ENCODE measurements around the gene SFXN3.

SFXN3 gene

GRCh38 chr10:101036726-101037125 lies 5.7 kb downstream of the SFXN3 start:
- DNase-seq (ENCODE audit: low read depth), result no peak

- DNase-seq (ENCODE audit: low read depth), result no peak
Observed at GRCh38 chr10:101038484-101038883, 7.5 kb downstream of the SFXN3 start.

GRCh38 chr10:101040061-101040460 lies 9.0 kb downstream of the SFXN3 start:
- DNase-seq (ENCODE audit: low read depth), result no peak

GRCh38 chr10:101040851-101041250 lies 9.8 kb downstream of the SFXN3 start:
- DNase-seq (ENCODE audit: low read depth), result no peak

GRCh38 chr10:101041252-101041761 lies 10.3 kb downstream of the SFXN3 start:
- DNase-seq (ENCODE audit: low read depth), result peak; percentile 86

GRCh38 chr10:101042118-101042517 lies 11.1 kb downstream of the SFXN3 start:
- no peak for DNase-seq (ENCODE audit: low read depth)

- DNase-seq (ENCODE audit: low read depth), result peak; percentile 97
Observed at GRCh38 chr10:101042667-101043362, 11.8 kb downstream of the SFXN3 start.

GRCh38 chr10:101043363-101043707 lies 12.3 kb downstream of the SFXN3 start:
- DNase-seq (ENCODE audit: low read depth), result no peak

- DNase-seq (ENCODE audit: low read depth), result no peak
Observed at GRCh38 chr10:101044117-101044516, 13.1 kb downstream of the SFXN3 start.

GRCh38 chr10:101046332-101047238 lies 15.6 kb downstream of the SFXN3 start:
- no peak for DNase-seq (ENCODE audit: low read depth)

GRCh38 chr10:101047268-101047667 lies 16.2 kb downstream of the SFXN3 start:
- DNase-seq (ENCODE audit: low read depth), result no peak

- no peak for DNase-seq (ENCODE audit: low read depth)
Observed at GRCh38 chr10:101047961-101048892, 17.2 kb downstream of the SFXN3 start.

GRCh38 chr10:101050208-101051069 lies 19.4 kb downstream of the SFXN3 start:
- DNase-seq (ENCODE audit: low read depth), result no peak

- DNase-seq (ENCODE audit: low read depth), result peak; percentile 48
Observed at GRCh38 chr10:101052285-101052684, 21.3 kb downstream of the SFXN3 start.

- DNase-seq (ENCODE audit: low read depth), result no peak
Observed at GRCh38 chr10:101053516-101053915, 22.5 kb downstream of the SFXN3 start.

- DNase-seq (ENCODE audit: low read depth), result no peak
Observed at GRCh38 chr10:101054351-101054750, 23.3 kb downstream of the SFXN3 start.

- no peak for DNase-seq (ENCODE audit: low read depth)
Observed at GRCh38 chr10:101054876-101055275, 23.8 kb downstream of the SFXN3 start.

- DNase-seq (ENCODE audit: low read depth), result no peak
Observed at GRCh38 chr10:101055411-101055810, 24.4 kb downstream of the SFXN3 start.

- no peak for DNase-seq (ENCODE audit: low read depth)
Observed at GRCh38 chr10:101056365-101057151, 25.5 kb downstream of the SFXN3 start.

Measured in amniotic epithelial cell (primary cell).